Osteocyte (in vitro differentiated cells): ENCODE results near the gene LYRM9. TPM values are rescaled to one million over a fixed set of nuclear protein-coding genes. Genes with fewer than 3 reads are reported as not detected.
"Not testable (repeated sequence)": the region's sequence is repeated elsewhere in the genome, so short reads cannot be mapped to it uniquely, and the experiment has no call there.

ENCODE experiments used
- DNase-seq: peaks from one replicate; pipeline ENCODE4 v3.0.0; 2021; ENCODE audit warnings: mixed read lengths; ENCODE audit not compliant: unreplicated experiment; ENCODE audit errors: extremely low spot score
- H3K27ac Mint-ChIP-seq: one replicate; pipeline ENCODE4 v1.8.0; 2021; ENCODE audit warnings: mild to moderate bottlenecking, mixed read lengths; ENCODE audit not compliant: unreplicated experiment
- H3K27me3 Mint-ChIP-seq: one replicate; pipeline ENCODE4 v1.8.0; 2021; ENCODE audit warnings: mixed read lengths; ENCODE audit not compliant: unreplicated experiment
- H3K36me3 Mint-ChIP-seq: one replicate; pipeline ENCODE4 v1.8.0; 2021; ENCODE audit warnings: mixed read lengths; ENCODE audit not compliant: unreplicated experiment
- H3K4me1 Mint-ChIP-seq: one replicate; pipeline ENCODE4 v1.8.0; 2021; ENCODE audit warnings: mixed read lengths; ENCODE audit not compliant: unreplicated experiment
- H3K4me3 Mint-ChIP-seq: one replicate; pipeline ENCODE4 v1.8.0; 2021; ENCODE audit warnings: mild to moderate bottlenecking, moderate library complexity, mixed read lengths; ENCODE audit not compliant: unreplicated experiment
- H3K9me3 Mint-ChIP-seq: one replicate; pipeline ENCODE4 v1.8.0; 2021; ENCODE audit warnings: mixed read lengths; ENCODE audit not compliant: unreplicated experiment
- CTCF ChIP-seq: fragments of 200-600 bp; sonication (generic); IDR thresholded peaks from 2 replicates; pipeline ENCODE4 v1.5.0; 2021; ENCODE audit warnings: antibody characterized with exemption, mild to moderate bottlenecking, moderate library complexity
- total RNA-seq: library from RNA; stranded (reverse); gene quantifications from 2 replicates; pipeline ENCODE4 v1.2.1, GENCODE V29; 2021

LYRM9 gene
- total RNA-seq, 1 donor from 2014 or later, result 10.9 TPM

GRCh38 chr17:27917000-27917399 is 23.8 kb upstream of the LYRM9 start:
- Mint-ChIP-seq H3K36me3 (no peaks in the 10 kb centered on the region), H3K4me3 (no peak overlapping the region), H3K27ac (no peak overlapping the region), H3K27me3 (peaks cover 27% of the 10 kb centered on the region), H3K4me1 (peaks cover 2% of the 10 kb centered on the region), H3K9me3 (no peaks in the 10 kb centered on the region)
- TF ChIP-seq CTCF, result no peak
- DNase-seq, result no peak

DNA sequence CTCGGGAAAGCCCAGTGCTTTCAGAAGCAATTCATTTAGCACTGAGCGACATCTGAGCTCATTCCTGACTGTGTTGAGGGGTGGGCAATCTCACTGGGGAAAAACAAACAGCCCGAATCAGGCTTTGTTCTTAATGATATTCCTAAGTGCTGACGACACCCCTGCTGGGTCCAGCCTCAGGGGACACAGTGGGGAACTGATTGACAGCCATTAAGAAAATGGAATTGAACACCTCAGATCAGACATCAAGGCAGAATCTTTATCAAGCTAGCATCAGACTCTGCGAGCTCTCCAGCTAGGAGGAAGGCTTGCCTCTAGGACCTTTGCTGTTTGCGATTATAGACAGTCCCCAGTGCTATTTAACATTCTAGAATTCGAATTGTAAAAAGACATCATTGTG is 22.5 kb upstream of the LYRM9 start:
- Mint-ChIP-seq H3K4me1 (peaks cover 2% of the 10 kb centered on the region), H3K9me3 (no peaks in the 10 kb centered on the region), H3K36me3 (no peaks in the 10 kb centered on the region), H3K4me3 (no peak overlapping the region), H3K27ac (no peak overlapping the region), H3K27me3 (peaks cover 29% of the 10 kb centered on the region)
- no peak for DNase-seq
- no peak for TF ChIP-seq CTCF

GRCh38 chr17:27914382-27914781 is 21.2 kb upstream of the LYRM9 start:
- DNase-seq, result no peak
- Mint-ChIP-seq H3K9me3 (no peaks in the 10 kb centered on the region), H3K4me3 (no peak overlapping the region), H3K36me3 (no peaks in the 10 kb centered on the region), H3K27me3 (peaks cover 29% of the 10 kb centered on the region), H3K4me1 (peaks cover 2% of the 10 kb centered on the region), H3K27ac (no peak overlapping the region)
- TF ChIP-seq CTCF, result no peak

DNA sequence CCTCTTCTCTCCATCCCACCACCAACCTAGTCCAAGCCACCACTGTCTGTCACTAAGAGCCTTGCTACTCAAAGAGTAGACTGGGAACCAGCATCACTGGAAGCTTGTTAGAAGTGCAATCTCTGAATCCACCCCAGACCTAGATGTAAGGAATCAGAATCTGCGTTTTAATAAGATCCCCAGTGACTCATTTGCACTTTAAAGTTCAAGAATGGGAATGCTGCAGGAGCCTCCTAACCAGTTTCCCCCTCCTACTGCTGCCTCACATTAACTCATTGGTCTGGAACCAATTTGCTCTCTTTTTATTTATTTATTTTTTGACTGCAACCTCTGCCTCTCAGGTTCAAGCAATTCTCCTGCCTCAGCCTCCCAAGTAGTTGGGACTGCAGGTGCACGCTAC is 19.8 kb upstream of the LYRM9 start:
- H3K4me1 Mint-ChIP-seq, result peaks cover 2% of the 10 kb centered on the region
- TF ChIP-seq CTCF, result no peak
- no peak overlapping the region for H3K27ac Mint-ChIP-seq
- DNase-seq, result no peak
- no peak overlapping the region for H3K4me3 Mint-ChIP-seq
- no peaks in the 10 kb centered on the region for H3K9me3 Mint-ChIP-seq
- H3K36me3 Mint-ChIP-seq, result no peaks in the 10 kb centered on the region
- peaks cover 29% of the 10 kb centered on the region for H3K27me3 Mint-ChIP-seq

GRCh38 chr17:27912299-27912698 is 19.1 kb upstream of the LYRM9 start:
- not testable (repeated sequence) for DNase-seq, H3K4me3 Mint-ChIP-seq, H3K36me3 Mint-ChIP-seq, H3K4me1 Mint-ChIP-seq, H3K27ac Mint-ChIP-seq, H3K9me3 Mint-ChIP-seq
- peaks cover 25% of the 10 kb centered on the region for H3K27me3 Mint-ChIP-seq

- H3K36me3 Mint-ChIP-seq, result no peaks in the 10 kb centered on the region
- peaks cover 2% of the 10 kb centered on the region for H3K4me1 Mint-ChIP-seq
- TF ChIP-seq CTCF, result no peak
- H3K27me3 Mint-ChIP-seq, result peaks cover 21% of the 10 kb centered on the region
- H3K4me3 Mint-ChIP-seq, result no peak overlapping the region
- no peak overlapping the region for H3K27ac Mint-ChIP-seq
- DNase-seq, result no peak
- H3K9me3 Mint-ChIP-seq, result no peaks in the 10 kb centered on the region
Measured at GRCh38 chr17:27907976-27908558, 14.9 kb upstream of the LYRM9 start.
